ENCODE measurements around the gene RPL26. TPM values are rescaled to one million over a fixed set of nuclear protein-coding genes. Genes with fewer than 3 reads are reported as not detected.

RPL26 gene
- total and polyA plus RNA-seq, 3 donors from 2014 or later: 769 to 1,617 (median 1,360) TPM

- Histone ChIP-seq H3K4me3 (no peak overlapping the region), H3K27ac (no peak overlapping the region), H3K27me3 (no peaks in the 10 kb centered on the region), H3K9me3 (no peaks in the 10 kb centered on the region), H3K36me3 (ENCODE audit: low read depth, missing control alignments) (no peaks in the 10 kb centered on the region), H3K4me1 (peaks cover 8% of the 10 kb centered on the region)
- TF ChIP-seq POLR2A (IDR thresholded peaks at IDR 0.05) (no peak), CTCF (IDR thresholded peaks at IDR 0.05) (no peak)
- 69 to 80% methylated on average over 4 of the region's 4 CpGs for WGBS, 2 donors
- no peak for DNase-seq
- intact Hi-C loops (cut with DNase I; ENCODE audit: low total_unique reads): no loop called here
These were observed 11.2 kb downstream of the RPL26 start for GRCh38 chr17:8371786-8372185.

- Histone ChIP-seq H3K27me3 (no peaks in the 10 kb centered on the region), H3K27ac (no peak overlapping the region), H3K4me1 (no peaks in the 10 kb centered on the region), H3K4me3 (no peak overlapping the region), H3K9me3 (no peaks in the 10 kb centered on the region), H3K36me3 (ENCODE audit: low read depth, missing control alignments) (no peaks in the 10 kb centered on the region)
- intact Hi-C loops (cut with DNase I; ENCODE audit: low total_unique reads): no loop called here
- 90 to 97% methylated on average over 8 of the region's 8 CpGs for WGBS, 2 donors
- DNase-seq: no peak
- TF ChIP-seq POLR2A (IDR thresholded peaks at IDR 0.05) (no peak), CTCF (IDR thresholded peaks at IDR 0.05) (no peak)
These were observed 13.0 kb downstream of the RPL26 start for GRCh38 chr17:8369944-8370343.

- no peak for DNase-seq
- 72 to 93% methylated on average over 3 of the region's 3 CpGs for WGBS, 2 donors
- H3K4me1 ChIP-seq: no peaks in the 10 kb centered on the region
- H3K27me3 ChIP-seq: no peaks in the 10 kb centered on the region
- no peak overlapping the region for H3K4me3 ChIP-seq
- intact Hi-C loops (cut with DNase I; ENCODE audit: low total_unique reads): no loop called here
- no peaks in the 10 kb centered on the region for H3K36me3 ChIP-seq (ENCODE audit: low read depth, missing control alignments)
- TF ChIP-seq POLR2A (IDR thresholded peaks at IDR 0.05): no peak
- no peak for TF ChIP-seq CTCF (IDR thresholded peaks at IDR 0.05)
- H3K9me3 ChIP-seq: no peaks in the 10 kb centered on the region
- no peak overlapping the region for H3K27ac ChIP-seq
These were observed 14.8 kb downstream of the RPL26 start for GRCh38 chr17:8368193-8368592.

GRCh38 chr17:8366231-8366630 is 16.8 kb downstream of the RPL26 start:
- no peaks in the 10 kb centered on the region for H3K9me3 ChIP-seq
- H3K4me1 ChIP-seq: no peaks in the 10 kb centered on the region
- H3K27ac ChIP-seq: no peak overlapping the region
- 85 to 87% methylated on average over 2 of the region's 2 CpGs for WGBS, 2 donors
- no peak for TF ChIP-seq CTCF (IDR thresholded peaks at IDR 0.05)
- TF ChIP-seq POLR2A (IDR thresholded peaks at IDR 0.05): no peak
- H3K36me3 ChIP-seq (ENCODE audit: low read depth, missing control alignments): no peaks in the 10 kb centered on the region
- H3K4me3 ChIP-seq: no peak overlapping the region
- no peaks in the 10 kb centered on the region for H3K27me3 ChIP-seq
- no peak for DNase-seq
- intact Hi-C loops (cut with DNase I; ENCODE audit: low total_unique reads): no loop called here

- intact Hi-C loops (cut with DNase I; ENCODE audit: low total_unique reads): no loop called here
- H3K27ac ChIP-seq: no peak overlapping the region
- H3K27me3 ChIP-seq: no peaks in the 10 kb centered on the region
- H3K36me3 ChIP-seq (ENCODE audit: low read depth, missing control alignments): no peaks in the 10 kb centered on the region
- DNase-seq: no peak
- no peaks in the 10 kb centered on the region for H3K4me1 ChIP-seq
- no peak overlapping the region for H3K4me3 ChIP-seq
- no peaks in the 10 kb centered on the region for H3K9me3 ChIP-seq
- 76 to 77% methylated on average over 1 of the region's 1 CpG for WGBS, 2 donors
- TF ChIP-seq CTCF (IDR thresholded peaks at IDR 0.05) (no peak), POLR2A (IDR thresholded peaks at IDR 0.05) (no peak)
These were observed 17.9 kb downstream of the RPL26 start for GRCh38 chr17:8365143-8365542.

Data from testis (tissue), 3 donors.